ENCODE results near the gene ITLN2. TPM values are rescaled to one million over a fixed set of nuclear protein-coding genes. Genes with fewer than 3 reads are reported as not detected.
A peak's percentile ranks its signal among the peaks of the same experiment; 100 is the strongest.
"Not testable (repeated sequence)": the region's sequence is repeated elsewhere in the genome, so short reads cannot be mapped to it uniquely, and the experiment has no call there.

The ITLN2 gene
- total RNA-seq, 6 donors from 2014 or later = 21.4 to 63.8 (median 38.8) TPM

DNA sequence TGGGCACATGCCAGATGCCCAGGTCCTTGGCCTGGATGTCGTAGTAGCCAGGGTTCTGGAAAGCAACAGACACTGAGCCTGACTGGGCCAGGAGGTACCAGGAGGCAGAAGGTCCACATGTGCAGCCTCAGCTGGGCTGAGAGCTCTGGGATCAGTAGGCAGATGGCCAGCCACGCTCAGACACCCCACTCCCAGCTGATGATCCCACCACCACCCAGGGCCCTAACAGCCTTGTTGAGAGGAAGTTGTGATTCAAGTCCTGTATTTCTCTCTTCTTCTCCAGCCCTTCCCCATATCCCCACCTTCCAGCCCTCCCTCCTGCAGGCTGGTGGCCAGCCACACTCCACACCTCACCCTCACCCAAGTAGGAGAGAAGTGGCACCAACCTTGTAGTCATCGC lies 4.0 kb downstream of the ITLN2 start:
- H3K4me1 ChIP-seq = no peaks in the 10 kb centered on the region
- TF ChIP-seq POLR2AphosphoS5 (IDR thresholded peaks at IDR 0.05) = no peak
- no peak for TF ChIP-seq POLR2A (IDR thresholded peaks at IDR 0.05)
- TF ChIP-seq, protein P1, sequence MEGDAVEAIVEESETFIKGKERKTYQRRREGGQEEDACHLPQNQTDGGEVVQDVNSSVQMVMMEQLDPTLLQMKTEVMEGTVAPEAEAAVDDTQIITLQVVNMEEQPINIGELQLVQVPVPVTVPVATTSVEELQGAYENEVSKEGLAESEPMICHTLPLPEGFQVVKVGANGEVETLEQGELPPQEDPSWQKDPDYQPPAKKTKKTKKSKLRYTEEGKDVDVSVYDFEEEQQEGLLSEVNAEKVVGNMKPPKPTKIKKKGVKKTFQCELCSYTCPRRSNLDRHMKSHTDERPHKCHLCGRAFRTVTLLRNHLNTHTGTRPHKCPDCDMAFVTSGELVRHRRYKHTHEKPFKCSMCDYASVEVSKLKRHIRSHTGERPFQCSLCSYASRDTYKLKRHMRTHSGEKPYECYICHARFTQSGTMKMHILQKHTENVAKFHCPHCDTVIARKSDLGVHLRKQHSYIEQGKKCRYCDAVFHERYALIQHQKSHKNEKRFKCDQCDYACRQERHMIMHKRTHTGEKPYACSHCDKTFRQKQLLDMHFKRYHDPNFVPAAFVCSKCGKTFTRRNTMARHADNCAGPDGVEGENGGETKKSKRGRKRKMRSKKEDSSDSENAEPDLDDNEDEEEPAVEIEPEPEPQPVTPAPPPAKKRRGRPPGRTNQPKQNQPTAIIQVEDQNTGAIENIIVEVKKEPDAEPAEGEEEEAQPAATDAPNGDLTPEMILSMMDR (IDR thresholded peaks at IDR 0.05) = no peak
- TF ChIP-seq EP300 (IDR thresholded peaks at IDR 0.05) = no peak
- ATAC-seq (ENCODE audit: low FRiP score in 2 of 2) (peak; percentile 10 to 37), DNase-seq (no peak)
- H3K36me3 ChIP-seq = no peaks in the 10 kb centered on the region
- H3K27me3 ChIP-seq = no peaks in the 10 kb centered on the region
- peak overlapping the region in 2 of 4 donors; percentile 56 to 70 for H3K27ac ChIP-seq
- WGBS, 2 donors = 85 to 88% methylated on average over 3 of the region's 3 CpGs
- no peaks in the 10 kb centered on the region for H3K9me3 ChIP-seq
- peak overlapping the region in 3 of 4 donors; percentile 0 to 22 (median 9) for H3K4me3 ChIP-seq

DNA sequence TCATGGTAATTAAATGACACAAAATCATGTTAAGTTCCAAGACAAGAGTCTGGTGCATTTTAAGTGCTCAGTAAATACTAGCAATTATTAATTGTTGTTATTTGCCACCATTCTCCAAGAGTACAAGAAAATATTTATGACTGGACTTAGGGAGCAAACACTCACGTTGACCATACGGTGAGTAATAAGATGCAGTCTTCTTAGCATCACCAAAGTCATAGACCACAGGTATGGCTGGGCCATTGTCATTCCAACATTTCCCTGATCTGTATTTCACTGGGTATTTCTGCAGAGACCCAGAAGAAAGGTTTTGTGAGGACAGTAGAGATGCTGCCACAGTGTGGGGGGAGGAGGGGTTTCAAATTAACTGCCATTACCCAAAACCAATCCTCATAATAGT lies 4.7 kb downstream of the ITLN2 start:
- 71 to 90% methylated on average over 2 of the region's 2 CpGs for WGBS, 2 donors
- peak overlapping the region in 3 of 4 donors; percentile 0 to 22 (median 9) for H3K4me3 ChIP-seq

DNA sequence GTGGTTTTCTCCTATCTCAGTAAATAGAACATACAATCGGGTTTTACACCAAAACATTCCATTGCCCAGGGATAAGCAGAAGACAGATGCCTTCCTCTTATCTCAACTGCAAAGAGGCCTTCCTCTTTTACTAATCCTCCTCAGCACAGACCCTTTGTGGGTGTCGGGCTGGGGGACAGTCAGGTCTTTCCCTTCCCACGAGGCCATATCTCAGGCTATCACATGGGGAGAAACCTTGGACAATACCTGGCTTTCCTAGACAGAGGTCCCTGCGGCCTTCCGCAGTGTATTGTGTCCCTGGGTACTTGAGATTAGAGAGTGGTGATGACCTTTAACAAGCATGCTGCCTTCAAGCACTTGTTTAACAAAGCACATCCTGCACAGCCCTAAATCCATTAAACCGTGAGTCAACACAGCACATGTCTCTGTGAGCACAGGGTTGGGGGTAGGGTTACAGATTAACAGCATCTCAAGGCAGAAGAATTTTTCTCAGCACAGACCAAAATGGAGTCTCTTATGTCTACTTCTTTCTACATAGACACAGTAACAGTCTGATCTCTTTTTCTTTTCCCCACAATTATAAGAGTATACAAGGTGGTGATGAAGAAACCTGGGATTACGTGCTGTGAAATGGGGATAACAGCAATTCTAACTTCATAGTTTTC lies 5.3 kb downstream of the ITLN2 start:
- not testable (repeated sequence) for H3K27me3 ChIP-seq; H3K9me3 ChIP-seq; H3K4me1 ChIP-seq; H3K27ac ChIP-seq; DNase-seq; H3K36me3 ChIP-seq; ATAC-seq (ENCODE audit: low FRiP score in 2 of 2)
- peak overlapping the region in 1 of 4 donors; percentile 22 for H3K4me3 ChIP-seq
- WGBS, 2 donors = 47 to 62% methylated on average over 5 to 7 of the region's 7 CpGs

More for the DNA sequence above, 4.7 kb downstream of the ITLN2 start:
- ATAC-seq (ENCODE audit: low FRiP score in 2 of 2) (no peak), DNase-seq (no peak)
- H3K27me3 ChIP-seq = no peaks in the 10 kb centered on the region
- TF ChIP-seq, protein P1 (IDR thresholded peaks at IDR 0.05) = no peak
- TF ChIP-seq EP300 (IDR thresholded peaks at IDR 0.05) (no peak), POLR2AphosphoS5 (IDR thresholded peaks at IDR 0.05) (no peak), POLR2A (IDR thresholded peaks at IDR 0.05) (no peak)
- H3K4me1 ChIP-seq = no peaks in the 10 kb centered on the region
- H3K27ac ChIP-seq = peak overlapping the region in 1 of 4 donors; percentile 70
- H3K9me3 ChIP-seq = no peaks in the 10 kb centered on the region
- H3K36me3 ChIP-seq = no peaks in the 10 kb centered on the region

DNA sequence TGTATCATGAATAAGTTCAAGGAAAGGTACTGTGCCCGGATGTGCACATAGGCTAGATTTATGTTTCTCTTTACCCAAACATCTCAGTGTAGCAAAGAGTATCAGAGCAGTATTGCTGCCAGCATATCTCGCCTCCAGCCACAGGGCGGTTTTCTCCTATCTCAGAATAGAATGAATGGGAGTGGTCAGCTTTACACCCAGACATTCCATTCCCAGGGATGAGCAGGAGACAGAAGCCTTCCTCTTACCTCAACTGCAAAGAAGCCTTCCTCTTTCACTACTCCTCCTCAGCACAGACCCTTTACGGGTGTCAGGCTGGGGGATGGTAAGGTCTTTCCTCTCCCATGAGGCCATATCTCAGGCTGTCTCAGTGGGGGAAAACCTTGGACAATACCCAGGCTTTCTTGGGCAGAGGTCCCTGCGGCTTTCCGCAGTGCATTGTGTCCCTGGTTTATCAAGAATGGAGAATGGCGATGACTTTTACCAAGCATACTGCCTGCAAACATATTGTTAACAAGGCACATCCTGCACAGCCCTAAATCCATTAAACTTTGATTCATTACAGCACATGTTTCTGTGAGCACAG lies 7.3 kb downstream of the ITLN2 start:
- not testable (repeated sequence) for ATAC-seq (ENCODE audit: low FRiP score in 2 of 2); H3K27ac ChIP-seq; DNase-seq; H3K4me1 ChIP-seq; H3K27me3 ChIP-seq; H3K9me3 ChIP-seq; H3K36me3 ChIP-seq
- H3K4me3 ChIP-seq = peak overlapping the region in 1 of 4 donors; percentile 17
- WGBS, 2 donors = 51 to 63% methylated on average over 7 of the region's 7 CpGs

DNA sequence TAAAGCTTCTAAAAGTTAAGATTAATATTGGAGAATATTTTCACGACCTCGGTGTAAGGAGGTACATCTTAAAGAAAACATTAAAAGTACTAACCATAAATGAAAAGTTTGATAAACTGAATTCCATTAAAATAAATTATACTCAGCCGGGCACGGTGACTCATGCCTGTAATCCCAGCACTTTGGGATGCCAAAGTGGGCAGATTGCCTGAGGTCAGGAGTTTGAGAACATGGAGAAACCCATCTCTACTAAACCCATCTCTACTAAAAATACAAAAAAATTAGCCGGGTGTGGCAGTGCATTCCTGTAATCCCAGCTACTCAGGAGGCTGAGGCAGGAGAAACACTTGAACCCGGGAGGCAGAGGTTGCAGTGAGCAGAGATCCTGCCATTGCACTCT lies 8.7 kb downstream of the ITLN2 start:
- H3K4me1 ChIP-seq; H3K4me3 ChIP-seq; H3K36me3 ChIP-seq; DNase-seq; ATAC-seq (ENCODE audit: low FRiP score in 2 of 2); H3K27me3 ChIP-seq; H3K9me3 ChIP-seq; H3K27ac ChIP-seq: not testable (repeated sequence)
- 84 to 88% methylated on average over 6 of the region's 6 CpGs for WGBS, 2 donors

DNA sequence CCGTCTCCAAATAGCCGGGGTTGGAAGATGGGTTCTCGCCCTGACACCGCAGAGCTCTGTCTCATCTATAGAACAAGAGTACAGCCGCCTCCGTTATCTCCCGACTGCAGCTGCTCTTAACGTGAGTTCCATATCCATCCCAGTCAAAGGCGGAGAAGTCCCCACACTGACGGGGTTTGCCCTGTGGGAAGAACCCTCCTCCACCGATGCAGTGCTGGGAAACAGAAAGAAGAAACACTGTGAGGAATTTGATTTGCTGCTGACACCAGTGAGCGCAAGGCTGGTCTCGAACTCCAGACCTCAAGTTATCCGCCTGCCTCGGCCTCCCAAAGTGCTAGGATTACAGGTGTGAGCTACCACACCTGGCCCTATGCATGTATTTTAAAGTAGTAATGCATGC lies 9.5 kb downstream of the ITLN2 start:
- TF ChIP-seq POLR2AphosphoS5 (IDR thresholded peaks at IDR 0.05) = no peak
- no peak for TF ChIP-seq EP300 (IDR thresholded peaks at IDR 0.05)
- TF ChIP-seq, protein P1 (IDR thresholded peaks at IDR 0.05) = no peak
- TF ChIP-seq POLR2A (IDR thresholded peaks at IDR 0.05) = no peak
- ATAC-seq (ENCODE audit: low FRiP score in 2 of 2) (no peak), DNase-seq (no peak)
- Histone ChIP-seq H3K4me1 (no peaks in the 10 kb centered on the region), H3K36me3 (no peaks in the 10 kb centered on the region), H3K27ac (no peak overlapping the region), H3K9me3 (peaks cover 0 to 4% (median 0%) of the 10 kb centered on the region in 4 donors), H3K4me3 (no peak overlapping the region), H3K27me3 (no peaks in the 10 kb centered on the region)
- WGBS, 2 donors = 89 to 95% methylated on average over 15 of the region's 15 CpGs

All from upper lobe of left lung (tissue), 6 donors.